ENCODE data around the gene GRIP2. TPM values are rescaled to one million over a fixed set of nuclear protein-coding genes. Genes with fewer than 3 reads are reported as not detected.

GRIP2 gene
- total and polyA plus RNA-seq, 2 experiments from 2014 or later, result 0.06 TPM; not detected in 1

DNA sequence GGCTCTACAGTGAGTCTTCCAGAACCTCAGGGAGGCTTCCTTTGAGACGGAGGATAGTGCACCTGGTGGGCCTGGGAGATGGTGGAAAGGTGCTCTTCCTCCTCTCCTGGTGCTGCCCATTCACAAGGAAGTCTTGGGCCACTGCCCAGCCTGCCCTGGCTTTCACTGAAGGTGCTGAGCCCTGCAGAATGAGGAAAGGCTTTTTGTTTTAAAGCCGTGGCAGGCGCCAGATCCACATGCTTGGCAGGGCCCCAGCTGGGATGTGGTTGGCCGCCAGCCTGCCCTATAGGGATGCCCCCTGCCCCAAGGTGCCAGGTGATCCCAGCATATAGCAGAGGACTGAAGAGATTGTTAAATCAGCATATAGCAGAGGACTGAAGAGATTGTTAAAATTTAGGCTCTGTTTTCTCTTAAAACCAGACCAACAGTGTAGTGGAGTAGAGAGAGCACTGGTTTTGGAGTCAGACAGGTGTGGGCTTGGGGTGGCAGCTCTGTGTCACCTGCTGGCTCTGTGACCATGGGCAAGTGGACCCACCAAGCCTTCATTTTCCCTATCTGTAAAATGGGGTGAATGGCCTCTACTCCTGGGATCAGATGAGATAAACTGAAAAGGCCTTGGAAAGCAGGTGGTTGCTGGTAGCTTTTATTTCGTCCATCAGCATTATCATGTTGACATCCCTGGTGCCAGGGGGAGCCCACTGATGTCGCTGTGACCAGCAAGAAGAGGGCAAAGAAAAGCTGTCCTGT is 84.4 kb downstream of the GRIP2 start:
- Histone ChIP-seq H3K36me3 (no peaks in the 10 kb centered on the region), H3K9me3 (ENCODE audit: low read depth) (no peaks in the 10 kb centered on the region), H3K4me1 (ENCODE audit: low read depth) (peaks cover 14% of the 10 kb centered on the region), H3K27me3 (no peaks in the 10 kb centered on the region), H3K4me3 (no peak overlapping the region), H3K27ac (no peak overlapping the region)
- DNase-seq (ENCODE audit: low read depth in 1 of 2, low spot score in 1 of 2), result no peak
- TF ChIP-seq, protein P1, sequence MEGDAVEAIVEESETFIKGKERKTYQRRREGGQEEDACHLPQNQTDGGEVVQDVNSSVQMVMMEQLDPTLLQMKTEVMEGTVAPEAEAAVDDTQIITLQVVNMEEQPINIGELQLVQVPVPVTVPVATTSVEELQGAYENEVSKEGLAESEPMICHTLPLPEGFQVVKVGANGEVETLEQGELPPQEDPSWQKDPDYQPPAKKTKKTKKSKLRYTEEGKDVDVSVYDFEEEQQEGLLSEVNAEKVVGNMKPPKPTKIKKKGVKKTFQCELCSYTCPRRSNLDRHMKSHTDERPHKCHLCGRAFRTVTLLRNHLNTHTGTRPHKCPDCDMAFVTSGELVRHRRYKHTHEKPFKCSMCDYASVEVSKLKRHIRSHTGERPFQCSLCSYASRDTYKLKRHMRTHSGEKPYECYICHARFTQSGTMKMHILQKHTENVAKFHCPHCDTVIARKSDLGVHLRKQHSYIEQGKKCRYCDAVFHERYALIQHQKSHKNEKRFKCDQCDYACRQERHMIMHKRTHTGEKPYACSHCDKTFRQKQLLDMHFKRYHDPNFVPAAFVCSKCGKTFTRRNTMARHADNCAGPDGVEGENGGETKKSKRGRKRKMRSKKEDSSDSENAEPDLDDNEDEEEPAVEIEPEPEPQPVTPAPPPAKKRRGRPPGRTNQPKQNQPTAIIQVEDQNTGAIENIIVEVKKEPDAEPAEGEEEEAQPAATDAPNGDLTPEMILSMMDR (IDR thresholded peaks at IDR 0.05; ENCODE audit: low read depth, low read length), result no peak

GRCh38 chr3:14454639-14455310 is 85.4 kb downstream of the GRIP2 start:
- Histone ChIP-seq H3K27ac (no peak overlapping the region), H3K4me1 (ENCODE audit: low read depth) (peaks cover 14% of the 10 kb centered on the region), H3K36me3 (no peaks in the 10 kb centered on the region), H3K9me3 (ENCODE audit: low read depth) (no peaks in the 10 kb centered on the region), H3K27me3 (no peaks in the 10 kb centered on the region), H3K4me3 (no peak overlapping the region)
- TF ChIP-seq, protein P1 (IDR thresholded peaks at IDR 0.05; ENCODE audit: low read depth, low read length), result no peak
- no peak for DNase-seq (ENCODE audit: low read depth in 1 of 2, low spot score in 1 of 2)

DNA sequence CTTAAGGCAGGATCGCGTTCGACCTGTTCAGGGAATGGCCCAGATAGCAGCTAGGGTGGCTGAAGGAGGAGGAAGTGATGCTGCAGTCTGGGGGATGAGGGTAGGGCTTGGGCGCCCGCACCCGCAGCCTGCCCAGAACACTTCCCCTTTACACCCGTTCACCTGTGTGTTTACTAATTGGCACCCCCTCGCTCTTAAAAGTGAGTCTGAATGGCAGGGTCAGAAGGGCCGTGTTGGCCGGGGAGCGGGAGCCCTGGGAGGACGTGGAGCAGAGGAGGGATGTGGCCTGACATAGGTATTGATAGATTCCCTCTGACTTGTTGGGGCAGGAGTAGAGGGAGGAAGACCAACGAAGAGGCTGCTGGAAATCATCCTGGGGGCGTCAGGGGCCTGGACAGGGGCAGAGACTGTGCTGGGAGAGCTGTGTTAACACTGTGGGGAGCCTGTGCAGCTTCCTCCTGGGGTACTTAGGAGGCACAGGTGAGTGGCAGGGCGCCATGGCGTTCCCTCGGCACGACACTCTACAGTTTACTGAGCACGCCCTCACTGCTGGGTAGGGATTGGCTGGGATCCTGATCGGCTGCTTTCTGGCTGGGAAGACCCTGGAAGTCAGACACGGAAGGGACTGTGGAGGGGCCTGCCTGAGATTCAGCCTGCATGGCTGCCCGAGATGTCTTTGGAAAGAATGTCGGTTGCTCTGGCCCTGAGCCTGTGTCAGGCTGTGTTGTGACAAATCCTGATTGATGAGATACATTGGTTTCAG is 86.1 kb downstream of the GRIP2 start:
- peak in 1 of 2 donors; percentile 26 for DNase-seq (ENCODE audit: low read depth in 1 of 2, low spot score in 1 of 2)
- H3K9me3 ChIP-seq (ENCODE audit: low read depth), result no peaks in the 10 kb centered on the region
- H3K4me3 ChIP-seq, result no peak overlapping the region
- H3K36me3 ChIP-seq, result no peaks in the 10 kb centered on the region
- TF ChIP-seq, protein P1 (IDR thresholded peaks at IDR 0.05; ENCODE audit: low read depth, low read length), result no peak
- H3K4me1 ChIP-seq (ENCODE audit: low read depth), result peaks cover 14% of the 10 kb centered on the region
- peak overlapping the region; percentile 32 for H3K27ac ChIP-seq
- no peaks in the 10 kb centered on the region for H3K27me3 ChIP-seq

DNA sequence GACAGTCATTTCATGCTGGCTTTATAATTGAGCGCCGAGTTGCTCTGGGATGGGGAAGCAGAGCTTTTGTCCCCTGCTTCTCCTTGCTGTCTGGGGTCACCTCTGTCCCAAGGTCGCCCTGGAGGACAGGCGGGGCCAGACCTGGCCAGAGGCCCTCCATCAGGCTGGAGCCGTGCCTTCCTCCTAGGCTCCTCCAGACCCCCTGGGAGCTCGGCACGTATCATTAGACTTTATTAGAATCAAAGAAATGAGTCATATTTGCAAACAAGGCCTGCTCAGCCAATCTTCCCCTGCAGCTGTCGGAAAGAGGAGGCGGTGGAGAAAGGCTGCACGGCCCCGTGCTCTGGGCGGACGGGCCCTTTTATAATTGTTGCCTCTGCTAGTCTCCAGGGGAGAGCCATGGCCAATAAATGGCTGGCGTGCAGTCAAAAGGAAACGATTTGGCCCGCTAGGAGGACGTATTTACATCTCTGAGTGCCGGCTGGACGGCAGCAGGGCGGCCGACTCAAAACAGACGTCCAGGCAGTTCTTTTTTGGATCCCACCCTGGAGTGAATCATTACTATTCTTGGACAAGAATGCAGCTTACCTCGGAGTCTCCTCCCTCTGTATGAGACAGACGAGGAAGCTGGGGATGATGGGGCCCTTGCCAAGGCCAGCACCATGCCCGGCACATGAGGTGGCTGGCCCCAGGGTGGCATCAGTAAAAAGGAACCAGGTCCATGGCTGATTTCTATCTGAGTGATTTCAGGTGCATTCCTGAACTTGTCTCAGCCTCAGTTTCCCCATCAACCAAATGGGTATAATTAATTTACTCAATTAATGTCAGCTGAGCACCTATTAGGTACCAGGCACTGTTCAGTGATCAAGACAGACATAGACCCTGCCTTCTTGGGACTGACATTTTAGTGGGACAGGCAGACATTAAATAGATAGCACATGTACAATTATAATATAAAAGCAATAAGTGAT is 87.1 kb downstream of the GRIP2 start:
- DNase-seq (ENCODE audit: low read depth in 1 of 2, low spot score in 1 of 2), result peak in 1 of 2 donors; percentile 99
- peak overlapping the region; percentile 16 for H3K27ac ChIP-seq
- no peaks in the 10 kb centered on the region for H3K9me3 ChIP-seq (ENCODE audit: low read depth)
- H3K4me1 ChIP-seq (ENCODE audit: low read depth), result peaks cover 9% of the 10 kb centered on the region
- peaks cover 2% of the 10 kb centered on the region for H3K36me3 ChIP-seq
- H3K4me3 ChIP-seq, result no peak overlapping the region
- TF ChIP-seq, protein P1 (IDR thresholded peaks at IDR 0.05; ENCODE audit: low read depth, low read length), result peak; percentile 12
- no peaks in the 10 kb centered on the region for H3K27me3 ChIP-seq

Measured in cardiac muscle cell (in vitro differentiated cells and primary cell).